IPS-15b (cell line): ENCODE results near the gene CCDC146.
"Not testable (repeated sequence)": the region's sequence is repeated elsewhere in the genome, so short reads cannot be mapped to it uniquely, and the experiment has no call there.

Source experiments
- H3K27me3 ChIP-seq: one replicate; pipeline ENCODE4 v1.6.1; 2013; ENCODE audit warnings: low read length; ENCODE audit not compliant: control insufficient read depth, insufficient read depth
- H3K36me3 ChIP-seq: one replicate; pipeline ENCODE4 v1.6.1; 2013; ENCODE audit warnings: low read length; ENCODE audit not compliant: control insufficient read depth, insufficient read depth
- H3K4me1 ChIP-seq: one replicate; pipeline ENCODE4 v1.6.1; 2013; ENCODE audit warnings: mild to moderate bottlenecking, low read length; ENCODE audit not compliant: control insufficient read depth, insufficient read depth
- H3K4me3 ChIP-seq: one replicate; pipeline ENCODE4 v1.5.1; 2013; ENCODE audit warnings: low read depth, low read length
- H3K9ac ChIP-seq: one replicate; pipeline ENCODE4 v1.6.1; 2013; ENCODE audit warnings: low read depth, mild to moderate bottlenecking, low read length
- H3K9me3 ChIP-seq: one replicate; pipeline ENCODE4 v1.6.1; 2013; ENCODE audit warnings: mild to moderate bottlenecking, low read length; ENCODE audit not compliant: control insufficient read depth, insufficient read depth

The CCDC146 gene

GRCh38 chr7:77155601-77156377, 33.4 kb downstream of the CCDC146 start:
- H3K4me3 ChIP-seq, H3K4me1 ChIP-seq, H3K9ac ChIP-seq, H3K36me3 ChIP-seq, H3K9me3 ChIP-seq, H3K27me3 ChIP-seq: not testable (repeated sequence)

- not testable (repeated sequence) for H3K4me3 ChIP-seq, H3K9me3 ChIP-seq, H3K27me3 ChIP-seq, H3K9ac ChIP-seq, H3K4me1 ChIP-seq, H3K36me3 ChIP-seq
Observed at GRCh38 chr7:77157034-77157433, 34.6 kb downstream of the CCDC146 start.

DNA sequence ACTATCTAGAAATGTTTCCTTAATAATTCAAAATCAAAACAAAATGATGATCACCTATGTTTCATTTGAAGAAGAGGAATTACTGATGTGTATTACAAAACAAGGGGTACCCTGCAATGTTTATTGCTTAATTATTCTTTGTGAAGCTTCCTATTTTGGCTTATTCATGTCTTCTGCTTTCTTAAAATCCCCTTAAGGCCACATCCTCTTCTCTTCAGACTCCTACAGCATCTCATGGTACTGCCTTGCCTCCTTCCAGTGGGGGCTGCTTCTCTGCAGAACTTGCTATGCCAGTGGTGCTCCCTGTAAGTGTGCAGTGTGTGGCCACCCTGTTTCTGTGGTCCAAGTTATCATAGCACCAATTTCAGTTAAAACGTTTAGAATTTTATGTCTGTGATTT, 35.0 kb downstream of the CCDC146 start:
- H3K9ac ChIP-seq: no peak overlapping the region
- H3K27me3 ChIP-seq: no peaks in the 10 kb centered on the region
- H3K9me3 ChIP-seq: no peaks in the 10 kb centered on the region
- no peaks in the 10 kb centered on the region for H3K4me1 ChIP-seq
- H3K4me3 ChIP-seq: no peak overlapping the region
- H3K36me3 ChIP-seq: no peaks in the 10 kb centered on the region

DNA sequence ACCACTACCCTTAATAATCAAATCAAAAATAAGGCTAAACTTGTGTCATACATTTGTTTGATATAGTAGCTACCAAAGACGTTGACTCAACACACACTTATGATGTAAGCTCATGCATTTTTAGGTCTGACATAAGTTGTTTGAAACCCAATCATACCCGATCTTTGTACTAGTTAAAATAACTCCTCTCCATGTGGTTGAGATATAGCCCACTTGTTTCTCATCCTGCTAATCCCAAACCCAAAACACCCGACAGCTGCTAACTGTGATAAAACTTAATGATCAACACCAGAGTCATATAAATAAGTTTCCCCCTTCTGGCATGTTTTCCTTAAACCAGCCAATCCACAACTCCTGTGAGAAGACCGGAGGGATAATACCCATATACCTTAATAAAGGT, 48.7 kb downstream of the CCDC146 start:
- H3K4me3 ChIP-seq, H3K9ac ChIP-seq, H3K9me3 ChIP-seq, H3K4me1 ChIP-seq, H3K27me3 ChIP-seq, H3K36me3 ChIP-seq: not testable (repeated sequence)

DNA sequence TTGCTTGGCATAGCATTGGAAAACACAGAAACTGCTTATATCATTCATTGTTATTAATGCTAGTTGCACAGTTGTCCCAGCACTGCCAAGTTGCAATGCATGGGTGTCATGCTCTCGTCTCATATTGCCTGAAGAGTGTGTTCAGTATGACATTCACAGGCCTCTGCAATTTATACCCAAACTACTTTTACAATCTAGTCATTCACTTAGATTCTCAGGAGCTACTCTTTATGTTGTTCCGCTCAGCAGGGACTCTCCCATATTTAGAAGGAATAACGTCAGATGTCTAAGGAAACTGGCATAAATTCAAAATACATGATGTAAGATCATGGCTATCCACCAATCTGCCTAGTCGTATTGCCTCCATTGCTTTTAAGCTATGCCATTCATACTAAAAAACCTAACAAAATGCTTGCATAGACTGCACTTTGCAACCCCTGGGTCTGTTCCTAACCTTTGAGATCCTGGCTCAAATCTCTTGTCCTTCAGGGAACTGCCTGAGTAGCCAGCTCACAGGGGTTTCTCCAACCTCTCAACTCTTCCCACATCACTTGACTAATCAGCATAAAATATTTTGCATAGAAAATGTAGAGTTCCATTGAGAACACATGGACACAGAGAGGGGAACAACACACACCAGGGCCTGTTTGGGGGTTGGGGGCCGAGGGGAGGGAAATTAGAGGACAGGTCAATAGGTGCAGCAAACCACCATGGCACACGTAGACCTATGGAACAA, 50.2 kb downstream of the CCDC146 start:
- not testable (repeated sequence) for H3K4me1 ChIP-seq, H3K36me3 ChIP-seq, H3K27me3 ChIP-seq, H3K9ac ChIP-seq, H3K4me3 ChIP-seq, H3K9me3 ChIP-seq

GRCh38 chr7:77174418-77174817, 52.0 kb downstream of the CCDC146 start:
- not testable (repeated sequence) for H3K4me1 ChIP-seq, H3K4me3 ChIP-seq

GRCh38 chr7:77175274-77175800, 52.9 kb downstream of the CCDC146 start:
- not testable (repeated sequence) for H3K9me3 ChIP-seq, H3K36me3 ChIP-seq, H3K27me3 ChIP-seq, H3K4me1 ChIP-seq, H3K9ac ChIP-seq, H3K4me3 ChIP-seq

More at GRCh38 chr7:77174418-77174817, 52.0 kb downstream of the CCDC146 start:
- H3K9me3 ChIP-seq, H3K9ac ChIP-seq, H3K36me3 ChIP-seq, H3K27me3 ChIP-seq: not testable (repeated sequence)

- not testable (repeated sequence) for H3K9ac ChIP-seq, H3K4me3 ChIP-seq
Observed at GRCh38 chr7:77177321-77177904, 55.0 kb downstream of the CCDC146 start.

DNA sequence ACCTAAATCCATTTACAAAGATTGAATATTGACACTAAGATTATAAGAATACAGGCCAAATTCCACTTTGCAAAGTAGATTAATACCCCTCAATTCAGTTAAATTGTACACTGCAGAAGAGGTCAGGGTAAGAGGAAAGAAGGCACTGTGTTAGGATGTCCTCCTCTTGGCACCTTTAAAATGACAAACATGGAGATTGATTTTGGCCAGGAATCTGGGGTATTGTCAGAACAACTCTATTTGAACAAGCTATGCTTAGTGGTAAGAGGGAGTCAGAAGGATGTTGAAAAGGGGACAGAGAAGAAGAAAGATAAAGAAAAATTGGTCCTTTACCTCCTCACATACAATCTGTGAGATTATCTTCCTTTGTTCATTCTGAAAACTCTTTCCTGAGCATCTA, 55.6 kb downstream of the CCDC146 start:
- not testable (repeated sequence) for H3K4me3 ChIP-seq

More at GRCh38 chr7:77177321-77177904, 55.0 kb downstream of the CCDC146 start:
- not testable (repeated sequence) for H3K9me3 ChIP-seq, H3K36me3 ChIP-seq, H3K4me1 ChIP-seq, H3K27me3 ChIP-seq

GRCh38 chr7:77181015-77181595, 58.7 kb downstream of the CCDC146 start:
- Histone ChIP-seq H3K9me3 (no peaks in the 10 kb centered on the region), H3K27me3 (no peaks in the 10 kb centered on the region), H3K4me3 (no peak overlapping the region), H3K36me3 (no peaks in the 10 kb centered on the region), H3K9ac (no peak overlapping the region), H3K4me1 (no peaks in the 10 kb centered on the region)

More for the DNA sequence above, 55.6 kb downstream of the CCDC146 start:
- H3K4me1 ChIP-seq, H3K9me3 ChIP-seq, H3K27me3 ChIP-seq, H3K9ac ChIP-seq, H3K36me3 ChIP-seq: not testable (repeated sequence)

DNA sequence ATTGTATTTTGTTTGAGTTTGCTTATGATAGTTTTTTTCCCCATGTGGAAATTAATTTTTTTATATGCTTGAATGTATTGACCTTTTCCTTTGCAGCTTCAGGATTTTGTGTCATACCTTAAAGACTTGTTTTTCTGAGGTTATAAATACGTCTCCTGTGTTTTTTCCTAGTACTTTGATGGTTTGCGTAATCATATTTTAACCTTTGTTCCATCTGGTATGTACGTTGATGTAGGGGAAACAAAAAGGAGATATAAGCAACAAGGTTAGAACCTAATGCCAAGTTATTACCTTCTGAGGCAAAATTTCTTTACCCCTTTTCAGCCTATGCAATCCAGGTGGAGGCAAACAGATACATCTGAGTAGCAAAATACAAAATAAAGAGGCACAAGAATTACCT, 59.3 kb downstream of the CCDC146 start:
- Histone ChIP-seq H3K9me3 (no peaks in the 10 kb centered on the region), H3K36me3 (no peaks in the 10 kb centered on the region), H3K27me3 (no peaks in the 10 kb centered on the region), H3K4me1 (no peaks in the 10 kb centered on the region), H3K4me3 (no peak overlapping the region), H3K9ac (no peak overlapping the region)
